ENCODE results near the gene DEDD. TPM values are rescaled to one million over a fixed set of nuclear protein-coding genes. Genes with fewer than 3 reads are reported as not detected.

Gene DEDD
- total RNA-seq, 4 donors from 2014 or later, result 40.2 to 60.2 (median 46.3) TPM

DNA sequence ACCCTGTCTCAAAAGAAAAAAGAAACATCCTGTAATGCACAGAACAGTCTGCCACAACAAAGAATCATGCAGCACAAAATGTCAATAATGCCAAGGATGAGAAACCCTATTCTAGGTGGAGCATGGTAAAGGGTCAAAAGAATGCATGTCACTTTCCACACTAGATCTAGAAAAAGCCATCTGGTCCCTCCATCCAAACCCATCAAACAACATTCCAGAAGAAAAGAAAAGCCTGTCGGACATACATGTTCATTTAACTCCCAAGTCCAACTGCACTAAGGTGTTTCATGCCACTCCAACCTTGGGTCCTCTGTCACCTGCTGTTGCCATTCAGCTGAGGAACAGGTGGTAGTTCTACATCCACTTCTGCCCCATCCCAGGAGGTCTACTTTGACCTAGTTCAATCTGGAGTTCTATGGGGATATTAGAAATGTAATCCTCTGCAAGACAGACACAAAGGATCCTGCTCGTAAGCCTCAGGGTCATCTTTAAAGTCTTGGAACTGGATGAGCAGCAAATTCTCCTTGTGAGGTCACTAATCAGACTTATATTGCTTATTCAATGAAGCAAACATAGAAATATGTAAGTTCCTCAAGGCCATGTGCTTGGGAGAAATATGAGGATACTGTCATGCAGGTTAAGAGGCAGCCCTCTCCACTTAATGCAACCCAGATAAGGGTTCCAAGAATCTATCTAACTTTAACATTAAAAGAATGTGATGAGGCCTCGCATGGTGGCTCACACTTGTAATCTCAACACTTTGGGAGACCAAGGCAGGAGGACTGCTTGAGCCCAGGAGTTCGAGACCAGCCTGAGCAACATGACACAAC, 3.7 kb downstream of the DEDD start:
- DNase-seq (no peak), ATAC-seq (no peak)
- no peak for TF ChIP-seq CTCF (IDR thresholded peaks at IDR 0.05 in 4 of 5, conservative IDR thresholded peaks at IDR 0.05 in 1 of 5)
- no peak for TF ChIP-seq POLR2A (IDR thresholded peaks at IDR 0.05)
- no peaks in the 10 kb centered on the region for H3K27me3 ChIP-seq
- intact Hi-C loops (cut with DNase I; ENCODE audit: low total_unique reads) (no loop called here), in situ Hi-C loops (cut with MboI; ENCODE audit: low sequenced_read_pairs in 4 of 4) (no loop called here)
- peak overlapping the region in 2 of 4 donors; percentile 4 to 31 for H3K27ac ChIP-seq
- peaks cover 42 to 45% of the 10 kb centered on the region in 2 donors for H3K4me1 ChIP-seq
- H3K4me3 ChIP-seq, result no peak overlapping the region
- no peaks in the 10 kb centered on the region for H3K9me3 ChIP-seq
- peaks cover 0 to 52% of the 10 kb centered on the region in 2 donors for H3K36me3 ChIP-seq

GRCh38 chr1:161127649-161128048, 4.8 kb downstream of the DEDD start:
- peak overlapping the region in 1 of 4 donors; percentile 14 for H3K27ac ChIP-seq
- H3K4me1 ChIP-seq, result peaks cover 35 to 40% of the 10 kb centered on the region in 2 donors
- intact Hi-C loops (cut with DNase I; ENCODE audit: low total_unique reads) (no loop called here), in situ Hi-C loops (cut with MboI; ENCODE audit: low sequenced_read_pairs in 4 of 4) (no loop called here)
- TF ChIP-seq CTCF (IDR thresholded peaks at IDR 0.05 in 4 of 5, conservative IDR thresholded peaks at IDR 0.05 in 1 of 5) (no peak), POLR2A (IDR thresholded peaks at IDR 0.05) (no peak)
- H3K36me3 ChIP-seq, result peaks cover 0 to 63% of the 10 kb centered on the region in 2 donors
- H3K27me3 ChIP-seq, result no peaks in the 10 kb centered on the region
- no peak for ATAC-seq
- no peak for DNase-seq
- no peak overlapping the region for H3K4me3 ChIP-seq
- H3K9me3 ChIP-seq, result no peaks in the 10 kb centered on the region

DNA sequence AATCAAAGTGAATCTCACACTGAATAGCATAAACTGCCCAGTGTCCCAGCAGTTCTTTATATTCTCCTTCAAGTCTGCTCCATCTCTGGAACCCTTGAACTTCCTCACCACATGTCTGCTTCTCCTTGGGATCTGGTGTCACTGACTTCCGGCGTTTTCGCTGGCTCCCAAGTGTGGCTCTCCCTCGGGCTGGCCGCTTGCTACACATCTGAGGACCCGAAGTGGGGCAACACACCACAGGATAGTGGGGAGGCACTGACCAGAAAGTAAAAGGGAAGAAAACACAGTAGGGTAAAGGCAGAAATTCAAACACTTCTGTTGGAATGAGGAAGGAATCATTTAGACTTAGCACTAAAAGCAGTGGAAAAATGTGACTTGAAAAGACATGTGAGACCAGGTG, 9.5 kb downstream of the DEDD start:
- H3K9me3 ChIP-seq, result no peaks in the 10 kb centered on the region
- no peaks in the 10 kb centered on the region for H3K27me3 ChIP-seq
- ATAC-seq (no peak), DNase-seq (no peak)
- H3K4me1 ChIP-seq, result peaks cover 21 to 28% of the 10 kb centered on the region in 2 donors
- H3K4me3 ChIP-seq, result no peak overlapping the region
- intact Hi-C loops (cut with DNase I; ENCODE audit: low total_unique reads) (no loop called here), in situ Hi-C loops (cut with MboI; ENCODE audit: low sequenced_read_pairs in 4 of 4) (no loop called here)
- TF ChIP-seq CTCF (IDR thresholded peaks at IDR 0.05 in 4 of 5, conservative IDR thresholded peaks at IDR 0.05 in 1 of 5) (no peak), POLR2A (IDR thresholded peaks at IDR 0.05) (no peak)
- no peak overlapping the region for H3K27ac ChIP-seq
- H3K36me3 ChIP-seq, result peaks cover 0 to 72% of the 10 kb centered on the region in 2 donors

- Histone ChIP-seq H3K9me3 (no peaks in the 10 kb centered on the region), H3K4me3 (no peak overlapping the region), H3K36me3 (peaks cover 0 to 60% of the 10 kb centered on the region in 2 donors), H3K4me1 (peaks cover 21 to 25% of the 10 kb centered on the region in 2 donors), H3K27me3 (no peaks in the 10 kb centered on the region), H3K27ac (no peak overlapping the region)
- DNase-seq, result no peak
- TF ChIP-seq POLR2A (IDR thresholded peaks at IDR 0.05), result no peak
- in situ Hi-C loops (cut with MboI; ENCODE audit: low sequenced_read_pairs in 4 of 4) (no loop called here), intact Hi-C loops (cut with DNase I; ENCODE audit: low total_unique reads) (no loop called here)
- ATAC-seq, result no peak
Measured at GRCh38 chr1:161121834-161122233, 10.6 kb downstream of the DEDD start.

DNA sequence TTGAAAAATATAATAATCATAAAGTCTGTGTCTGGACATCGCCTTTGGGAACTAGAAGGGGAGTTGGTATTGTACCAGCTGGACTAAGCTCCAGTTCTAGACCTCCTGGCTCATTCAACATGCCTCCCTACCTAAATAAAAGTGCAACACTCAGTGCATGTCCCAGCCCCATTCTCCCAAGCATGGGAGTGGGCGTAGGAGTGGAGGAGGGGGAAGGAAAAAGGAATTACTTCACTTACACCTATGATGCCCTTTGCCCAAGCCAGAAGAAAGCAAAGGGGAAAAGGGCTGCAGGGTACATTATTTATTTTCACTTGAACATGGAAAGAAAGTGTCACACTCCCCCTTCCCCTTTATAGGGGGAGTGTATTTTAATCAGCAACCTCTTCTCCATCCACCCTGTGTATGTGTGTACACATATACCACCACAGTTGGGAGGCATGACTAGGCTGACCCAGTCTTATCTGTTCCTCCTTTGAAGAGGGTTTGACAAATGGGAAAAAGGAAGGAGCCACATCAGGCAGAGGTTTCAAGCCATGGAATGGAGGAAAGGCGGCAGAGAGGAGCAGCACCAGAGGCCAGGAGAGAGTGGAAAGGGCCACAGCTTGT, 11.3 kb downstream of the DEDD start:
- Histone ChIP-seq H3K9me3 (no peaks in the 10 kb centered on the region), H3K36me3 (peaks cover 0 to 58% of the 10 kb centered on the region in 2 donors), H3K27ac (no peak overlapping the region), H3K4me3 (no peak overlapping the region), H3K27me3 (no peaks in the 10 kb centered on the region), H3K4me1 (peaks cover 28 to 32% of the 10 kb centered on the region in 2 donors)
- ATAC-seq (no peak), DNase-seq (no peak)
- intact Hi-C loops (cut with DNase I; ENCODE audit: low total_unique reads) (no loop called here), in situ Hi-C loops (cut with MboI; ENCODE audit: low sequenced_read_pairs in 4 of 4) (no loop called here)
- no peak for TF ChIP-seq POLR2A (IDR thresholded peaks at IDR 0.05)
- TF ChIP-seq CTCF (IDR thresholded peaks at IDR 0.05 in 4 of 5, conservative IDR thresholded peaks at IDR 0.05 in 1 of 5), result no peak

All from gastrocnemius medialis (tissue), 4 donors.